Right renal pelvis (tissue), 4 donors: ENCODE results near the gene METTL3. TPM values are rescaled to one million over a fixed set of nuclear protein-coding genes. Genes with fewer than 3 reads are reported as not detected.

Experiments used
- DNase-seq, 4 donors: peaks; one replicate each; pipeline ENCODE4 v3.0.0-alpha.2; 2013; ENCODE audit warnings: low read depth in 4 of 4, low spot score in 3 of 4, missing footprints in 1 of 4
- polyA plus RNA-seq, 4 donors: library from polyadenylated mRNA; unstranded; fragments of 120-200 nt; gene quantifications; one replicate each; pipeline ENCODE4 v1.2.1, GENCODE V29; 2013; ENCODE audit not compliant: insufficient read length in 4 of 4

METTL3 gene
- polyA plus RNA-seq, 4 donors: 80.2 to 94.3 (median 90.1) TPM

DNA sequence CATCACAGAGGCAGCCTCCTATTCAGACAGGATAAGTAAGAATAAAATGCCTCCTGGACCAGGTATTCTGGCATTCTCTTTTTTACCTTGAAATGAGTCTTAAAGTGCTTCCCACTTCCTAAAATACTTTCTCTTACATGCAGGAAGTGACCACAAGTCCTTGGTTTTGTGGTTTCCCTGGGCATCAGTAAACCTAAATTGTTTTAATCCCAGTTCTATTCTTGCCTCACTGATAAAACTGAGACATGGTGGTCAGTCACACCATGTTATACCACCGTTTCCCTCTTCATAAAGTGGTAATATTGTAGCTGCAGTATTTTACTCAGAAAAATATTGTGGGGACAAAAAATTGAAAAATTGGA is 16.2 kb upstream of the METTL3 start:
- DNase-seq: no peak

DNA sequence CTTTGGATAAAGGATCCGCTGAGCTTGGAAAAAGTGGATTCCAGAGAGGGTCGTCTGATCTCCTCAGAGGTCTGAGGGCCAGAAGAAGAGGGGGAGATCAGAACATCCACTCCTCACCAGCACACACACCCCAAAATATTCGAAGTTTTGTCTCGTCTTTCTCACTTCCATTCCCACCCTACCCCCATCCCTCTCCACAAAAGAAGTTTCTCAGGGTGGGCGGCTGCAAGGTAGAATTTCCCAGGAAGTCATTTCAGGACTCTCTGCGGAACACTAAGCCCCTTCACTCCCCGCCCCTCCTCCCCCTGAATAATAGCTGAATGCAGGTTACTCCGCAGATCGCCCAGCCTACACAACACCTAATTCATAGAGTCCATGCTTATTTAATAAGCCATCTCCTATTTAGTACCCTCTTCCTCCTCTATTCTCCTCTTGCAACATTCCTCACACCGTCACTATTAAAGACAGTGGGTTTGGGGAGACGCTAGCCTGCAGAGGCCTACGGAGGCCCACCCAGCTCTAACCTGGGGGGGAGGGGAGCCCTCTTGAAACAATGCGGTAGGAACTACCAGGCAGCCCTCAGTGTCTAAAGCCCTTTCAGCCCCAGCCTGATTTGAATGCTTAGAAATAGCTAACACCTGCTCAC is 15.7 kb upstream of the METTL3 start:
- peak in 1 of 4 donors; percentile 46 for DNase-seq

GRCh38 chr14:21525962-21526671 is 15.0 kb upstream of the METTL3 start, which contains the start of gene SALL2:
SALL2 (minus strand) TSS chr14:21526346; CDS start chr14:21526127, 219 bp downstream.
- peak; percentile 77 to 88 (median 82) for DNase-seq

DNA sequence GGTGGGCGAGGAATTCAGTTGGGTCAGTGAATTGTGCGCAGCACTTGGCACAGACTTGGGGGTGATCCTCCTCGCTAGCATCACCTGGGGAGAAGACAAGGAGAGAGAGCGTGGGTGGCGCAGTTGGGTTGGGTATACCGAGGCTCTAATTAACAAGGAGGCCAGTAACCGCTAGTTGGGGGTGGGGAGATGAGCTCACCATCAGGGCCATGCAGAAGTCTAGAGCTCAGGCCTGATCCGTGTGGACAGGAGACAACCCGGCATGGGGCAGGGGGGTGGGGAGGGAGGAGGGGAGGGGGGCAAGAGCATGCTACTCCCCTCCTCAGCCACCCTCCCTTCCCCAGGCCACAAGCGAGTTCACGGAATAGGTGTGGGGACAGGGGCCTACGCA is 14.4 kb upstream of the METTL3 start:
- peak in 1 of 4 donors; percentile 26 for DNase-seq

GRCh38 chr14:21524575-21525490 is 13.7 kb upstream of the METTL3 start:
- no peak for DNase-seq

GRCh38 chr14:21523203-21523602 is 12.1 kb upstream of the METTL3 start:
- no peak for DNase-seq

GRCh38 chr14:21521501-21521900 is 10.4 kb upstream of the METTL3 start:
- no peak for DNase-seq

DNA sequence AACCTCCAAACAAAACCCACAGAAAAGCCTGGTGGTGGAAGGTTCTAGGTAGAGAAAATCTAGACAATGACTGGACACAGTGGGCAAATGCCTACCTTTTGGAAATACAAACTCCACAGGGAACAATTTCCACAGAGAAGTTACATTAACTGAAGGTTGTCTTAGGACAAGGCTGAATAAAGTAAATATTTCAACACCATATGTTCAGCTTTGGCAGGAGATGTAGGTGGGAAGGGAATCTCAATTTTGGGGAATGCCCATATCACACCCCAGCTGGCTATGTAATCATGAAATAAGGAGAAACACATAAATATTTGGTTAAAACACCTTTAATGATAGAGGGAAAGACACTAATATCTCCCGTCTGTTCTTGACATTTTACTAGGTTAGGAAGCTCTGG is 9.6 kb upstream of the METTL3 start:
- no peak for DNase-seq

GRCh38 chr14:21518725-21519124 is 7.6 kb upstream of the METTL3 start:
- no peak for DNase-seq

DNA sequence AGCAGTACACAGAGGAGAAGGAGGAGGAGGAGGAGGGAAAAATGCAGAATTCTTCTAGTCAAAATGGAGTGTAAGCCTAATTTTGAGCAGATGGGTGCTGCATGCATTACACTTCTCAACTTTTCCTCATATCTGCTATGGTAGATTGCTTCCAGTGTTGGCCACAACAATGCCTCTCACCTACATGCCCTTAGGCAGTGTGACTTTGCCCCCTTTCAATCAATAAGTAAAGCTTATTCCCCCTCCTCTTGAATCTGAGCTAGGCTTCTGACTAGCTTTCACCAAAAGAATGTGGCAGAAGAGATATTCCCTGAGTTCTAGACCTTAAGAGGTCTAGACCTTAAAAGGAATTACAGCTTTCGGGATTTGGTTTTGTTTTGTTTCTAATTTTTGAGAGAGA is 3.2 kb upstream of the METTL3 start:
- DNase-seq: no peak

DNA sequence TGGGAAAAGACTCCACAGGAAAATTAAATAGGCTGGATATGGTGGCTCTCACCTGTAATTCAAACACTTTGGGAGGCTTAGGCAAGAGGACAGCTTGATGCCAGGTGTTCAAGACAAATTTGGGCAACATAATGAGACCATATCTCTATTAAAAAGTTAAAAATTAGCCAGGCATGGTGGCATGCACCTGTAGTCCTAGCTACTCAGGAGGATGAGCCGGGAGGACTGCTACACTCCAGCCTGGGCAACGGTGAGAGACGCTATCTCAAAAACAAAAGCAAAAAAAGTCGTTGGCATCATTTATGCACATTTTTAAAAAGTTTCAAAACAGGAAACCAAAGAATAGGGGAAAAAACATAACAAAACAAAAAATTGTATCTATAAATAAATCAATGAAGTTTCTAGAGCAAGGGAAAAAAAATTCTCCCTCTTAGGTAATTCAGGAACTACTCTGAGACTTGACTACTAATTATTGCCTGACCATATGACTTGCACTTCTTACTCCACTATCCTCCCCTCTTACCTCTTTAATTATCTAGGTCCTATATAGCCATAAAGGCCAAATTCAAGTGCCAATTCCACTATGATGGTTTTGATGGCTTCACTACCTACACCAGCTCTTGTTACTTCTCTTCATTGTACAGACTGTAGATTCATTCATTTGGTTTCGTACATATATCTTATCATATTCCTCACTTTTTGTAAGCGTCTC is 1.6 kb downstream of the METTL3 start:
- DNase-seq: no peak

- no peak for DNase-seq
Observed at GRCh38 chr14:21506557-21506956, 4.6 kb downstream of the METTL3 start.

- DNase-seq: no peak
Observed at GRCh38 chr14:21505012-21505553, 6.1 kb downstream of the METTL3 start.

- no peak for DNase-seq
Observed at GRCh38 chr14:21503376-21503775, 7.8 kb downstream of the METTL3 start.

GRCh38 chr14:21501568-21501967 is 9.6 kb downstream of the METTL3 start:
- no peak for DNase-seq

DNA sequence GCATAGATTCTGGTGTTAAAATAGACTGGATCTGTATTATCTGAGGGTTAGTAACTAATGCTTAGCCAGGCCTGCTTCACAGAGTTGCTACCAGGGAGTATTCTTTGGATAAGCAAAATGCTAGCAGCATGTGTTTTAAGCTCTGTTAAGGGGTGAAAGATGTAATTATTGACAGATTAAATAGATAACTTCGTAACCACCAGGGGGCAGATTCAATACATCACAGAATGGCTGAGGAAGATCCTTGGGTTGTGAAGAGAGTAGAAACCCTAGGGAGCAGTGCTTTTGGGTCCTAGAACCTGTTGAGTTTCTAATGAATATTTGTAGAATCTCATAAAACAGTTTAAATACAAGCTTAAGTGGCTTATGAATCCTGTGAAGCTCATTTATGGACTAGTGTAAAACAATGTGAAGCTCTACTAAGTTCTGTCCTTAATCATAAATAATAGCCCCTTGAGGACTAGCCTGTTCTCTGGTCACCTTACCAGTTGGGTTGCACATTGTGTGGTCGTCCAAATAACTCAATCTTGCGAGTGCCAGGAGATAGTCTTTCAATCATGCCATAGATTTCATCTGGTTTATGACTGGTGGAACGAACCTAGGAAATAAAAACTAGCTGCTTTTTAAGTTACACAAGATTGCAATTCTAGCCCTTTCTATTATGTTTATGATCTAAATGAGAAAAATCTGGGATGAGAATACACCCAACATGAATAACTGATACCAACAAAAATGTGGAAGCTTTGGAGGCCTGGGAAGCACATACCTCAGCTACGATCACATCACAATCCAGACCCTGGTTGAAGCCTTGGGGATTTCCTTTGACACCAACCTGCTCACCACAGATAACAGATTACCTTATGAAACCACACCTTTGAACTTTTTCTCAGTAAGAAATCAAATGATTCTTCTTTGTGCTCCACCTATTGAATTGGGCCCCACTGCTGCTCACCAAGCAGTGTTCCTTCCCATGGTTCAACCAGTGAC is 12.3 kb downstream of the METTL3 start:
- peak in 2 of 4 donors; percentile 33 to 36 for DNase-seq

DNA sequence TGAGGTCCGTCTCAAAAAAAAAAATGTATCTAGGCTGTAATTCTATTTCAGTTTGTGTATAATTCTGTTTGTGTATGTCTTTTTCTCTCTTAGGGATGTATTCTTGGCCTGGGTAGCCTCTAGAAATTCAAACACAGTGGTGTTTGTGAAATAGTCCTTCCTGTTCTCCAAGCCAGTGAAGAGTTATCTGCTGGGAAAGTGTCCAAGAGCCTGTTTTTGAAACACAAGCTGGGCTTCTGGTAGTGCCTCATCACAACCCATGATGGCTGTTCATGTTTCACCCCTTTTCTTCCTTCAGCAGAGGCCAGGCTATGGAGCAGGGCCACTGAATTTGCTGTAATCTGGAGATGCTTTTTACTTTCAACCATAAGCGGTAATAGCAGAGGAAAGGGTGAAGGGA is 14.7 kb downstream of the METTL3 start:
- no peak for DNase-seq

DNA sequence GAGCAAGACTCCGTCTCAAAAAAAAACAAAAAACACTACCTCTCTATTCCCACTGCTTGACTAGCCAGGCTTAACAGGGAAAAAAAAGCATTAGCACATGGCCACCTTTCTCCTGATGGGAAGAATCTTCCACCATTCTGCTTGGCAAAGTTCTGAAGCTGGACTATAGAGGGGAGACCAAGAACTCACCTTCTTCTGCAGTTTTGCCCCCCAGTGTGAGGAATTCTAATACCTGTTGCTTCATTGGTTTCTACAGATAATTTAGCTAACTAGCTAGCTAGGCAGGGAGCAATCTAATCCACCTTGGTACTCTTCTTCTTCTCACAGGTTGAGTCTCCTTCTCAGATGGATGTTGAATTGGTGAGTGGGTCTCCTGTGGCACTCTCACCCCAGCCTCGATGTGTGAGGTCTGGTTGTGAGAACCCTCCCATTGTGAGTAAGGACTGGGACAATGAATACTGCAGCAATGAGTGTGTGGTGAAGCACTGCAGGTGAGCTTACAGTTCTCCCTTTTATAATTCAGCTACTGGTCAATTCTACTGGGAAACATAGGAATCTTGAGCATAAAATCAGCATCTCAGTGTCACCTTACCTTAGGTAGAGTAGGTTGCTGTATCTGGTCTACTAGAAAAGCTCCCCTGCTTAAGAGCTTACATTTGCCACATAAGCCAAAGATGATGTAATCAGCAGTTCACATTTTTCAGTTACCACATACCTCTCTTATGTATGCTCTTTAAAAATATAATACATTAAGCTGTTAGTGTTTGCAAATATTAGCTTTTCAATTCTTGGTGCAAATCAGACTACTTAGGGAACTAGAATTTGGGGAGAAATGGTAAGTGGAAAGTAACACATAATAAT is 16.0 kb downstream of the METTL3 start:
- DNase-seq: no peak
